Peyer's patch (tissue), 4 donors: ENCODE results near the gene FRYL.

Source experiments
- CTCF ChIP-seq, 6 experiments: fragments of 450-650 bp in 4 of 6; fragments of 200-600 bp in 2 of 6; sonication (generic) in 1 of 6; IDR thresholded peaks; one replicate each; pipeline ENCODE4 v1.5.1; 2017 to 2019; ENCODE audit warnings: antibody characterized with exemption in 6 of 6, mild to moderate bottlenecking in 3 of 6, moderate library complexity in 1 of 6
- POLR2A ChIP-seq, 2 donors: fragments of 450-650 bp; IDR thresholded peaks; one replicate each; pipeline ENCODE4 v1.5.1; 2017; ENCODE audit warnings: antibody characterized with exemption in 2 of 2, mild to moderate bottlenecking in 2 of 2, moderate library complexity in 2 of 2

GRCh38 chr4:48801016-48801715, 21.1 kb upstream of the FRYL start:
- TF ChIP-seq POLR2A (IDR thresholded peaks at IDR 0.05), result no peak
- no peak for TF ChIP-seq CTCF (IDR thresholded peaks at IDR 0.05)
